AG09309 (cell line): ENCODE data around the gene CBX4.

Experiments
- DNase-seq: peaks from one replicate; pipeline ENCODE4 v3.0.0-alpha.2; 2010; ENCODE audit warnings: low read depth
- H3K4me3 ChIP-seq: 2 replicates; pipeline ENCODE4 v1.5.1; 2011; ENCODE audit warnings: mild to moderate bottlenecking, low read depth, low read length, moderate library complexity; ENCODE audit not compliant: control insufficient read depth
- TF ChIP-seq, protein P1 (sequence below): IDR thresholded peaks from 2 replicates; pipeline ENCODE4 v1.5.1; 2011; ENCODE audit warnings: mild to moderate bottlenecking, low read depth, low read length, inconsistent platforms; ENCODE audit not compliant: insufficient read depth, control insufficient read depth; ENCODE audit errors: missing control alignments

CBX4 gene

DNA sequence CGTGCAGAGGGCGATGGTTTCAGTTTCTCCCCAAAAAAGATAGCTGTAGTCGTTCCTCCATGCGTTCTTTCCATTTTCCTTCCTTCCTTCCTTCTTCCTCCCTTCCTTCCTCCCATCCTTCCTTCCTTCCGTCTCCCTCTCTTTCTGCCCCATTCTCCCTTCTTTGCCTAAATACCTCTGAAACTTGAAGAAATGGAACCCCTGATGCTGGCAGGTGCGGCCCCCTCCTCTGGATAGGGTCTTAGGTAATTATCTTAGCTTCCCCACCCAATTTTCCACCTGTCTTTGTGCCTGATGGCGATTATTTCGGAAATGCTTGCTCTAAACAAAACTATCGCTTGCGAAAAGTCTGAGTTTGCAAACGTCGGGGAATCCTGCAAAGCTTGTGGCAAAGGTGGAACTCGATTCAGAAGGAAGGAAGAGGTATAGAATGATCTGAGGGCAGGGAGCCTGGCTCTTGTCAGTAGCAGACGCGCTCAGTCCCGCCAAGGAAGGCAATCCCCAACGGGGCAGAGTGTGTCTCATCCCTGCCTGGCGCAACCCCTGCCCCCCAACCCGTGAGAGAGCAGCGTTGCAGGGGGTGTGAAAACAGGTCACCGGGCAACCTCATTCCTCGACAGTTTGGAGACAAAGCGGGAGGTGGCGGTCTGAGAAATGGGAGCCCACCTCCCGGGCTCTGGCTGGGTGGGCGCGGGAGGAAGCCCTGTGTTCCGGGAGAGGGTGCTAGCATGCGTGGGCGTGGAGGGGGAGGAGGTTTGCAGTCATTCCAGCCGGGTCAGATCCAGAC lies 39.5 kb downstream of the CBX4 start:
- TF ChIP-seq, protein P1, sequence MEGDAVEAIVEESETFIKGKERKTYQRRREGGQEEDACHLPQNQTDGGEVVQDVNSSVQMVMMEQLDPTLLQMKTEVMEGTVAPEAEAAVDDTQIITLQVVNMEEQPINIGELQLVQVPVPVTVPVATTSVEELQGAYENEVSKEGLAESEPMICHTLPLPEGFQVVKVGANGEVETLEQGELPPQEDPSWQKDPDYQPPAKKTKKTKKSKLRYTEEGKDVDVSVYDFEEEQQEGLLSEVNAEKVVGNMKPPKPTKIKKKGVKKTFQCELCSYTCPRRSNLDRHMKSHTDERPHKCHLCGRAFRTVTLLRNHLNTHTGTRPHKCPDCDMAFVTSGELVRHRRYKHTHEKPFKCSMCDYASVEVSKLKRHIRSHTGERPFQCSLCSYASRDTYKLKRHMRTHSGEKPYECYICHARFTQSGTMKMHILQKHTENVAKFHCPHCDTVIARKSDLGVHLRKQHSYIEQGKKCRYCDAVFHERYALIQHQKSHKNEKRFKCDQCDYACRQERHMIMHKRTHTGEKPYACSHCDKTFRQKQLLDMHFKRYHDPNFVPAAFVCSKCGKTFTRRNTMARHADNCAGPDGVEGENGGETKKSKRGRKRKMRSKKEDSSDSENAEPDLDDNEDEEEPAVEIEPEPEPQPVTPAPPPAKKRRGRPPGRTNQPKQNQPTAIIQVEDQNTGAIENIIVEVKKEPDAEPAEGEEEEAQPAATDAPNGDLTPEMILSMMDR, result no peak
- no peak overlapping the region for H3K4me3 ChIP-seq
- no peak for DNase-seq

DNA sequence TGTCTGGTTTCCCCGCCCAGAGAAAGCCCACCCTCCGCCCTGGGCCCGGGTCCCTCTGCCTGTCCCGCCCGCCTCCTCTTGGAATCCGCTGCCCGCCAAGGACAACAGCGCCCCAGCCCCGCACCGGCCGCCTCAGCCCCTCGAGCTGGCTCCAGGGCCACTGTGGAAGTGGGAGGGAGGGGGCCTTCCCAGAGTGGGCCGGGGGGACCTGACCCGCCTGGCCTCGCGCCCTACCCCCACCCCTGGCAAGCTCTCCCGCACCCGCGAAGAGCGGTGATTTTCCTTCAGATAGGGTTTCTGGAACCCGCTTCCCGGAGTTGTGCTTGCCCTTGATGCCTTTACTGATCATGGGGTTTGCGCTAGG lies 40.1 kb downstream of the CBX4 start:
- DNase-seq, result no peak
- TF ChIP-seq, protein P1, result no peak
- H3K4me3 ChIP-seq, result no peak overlapping the region

DNA sequence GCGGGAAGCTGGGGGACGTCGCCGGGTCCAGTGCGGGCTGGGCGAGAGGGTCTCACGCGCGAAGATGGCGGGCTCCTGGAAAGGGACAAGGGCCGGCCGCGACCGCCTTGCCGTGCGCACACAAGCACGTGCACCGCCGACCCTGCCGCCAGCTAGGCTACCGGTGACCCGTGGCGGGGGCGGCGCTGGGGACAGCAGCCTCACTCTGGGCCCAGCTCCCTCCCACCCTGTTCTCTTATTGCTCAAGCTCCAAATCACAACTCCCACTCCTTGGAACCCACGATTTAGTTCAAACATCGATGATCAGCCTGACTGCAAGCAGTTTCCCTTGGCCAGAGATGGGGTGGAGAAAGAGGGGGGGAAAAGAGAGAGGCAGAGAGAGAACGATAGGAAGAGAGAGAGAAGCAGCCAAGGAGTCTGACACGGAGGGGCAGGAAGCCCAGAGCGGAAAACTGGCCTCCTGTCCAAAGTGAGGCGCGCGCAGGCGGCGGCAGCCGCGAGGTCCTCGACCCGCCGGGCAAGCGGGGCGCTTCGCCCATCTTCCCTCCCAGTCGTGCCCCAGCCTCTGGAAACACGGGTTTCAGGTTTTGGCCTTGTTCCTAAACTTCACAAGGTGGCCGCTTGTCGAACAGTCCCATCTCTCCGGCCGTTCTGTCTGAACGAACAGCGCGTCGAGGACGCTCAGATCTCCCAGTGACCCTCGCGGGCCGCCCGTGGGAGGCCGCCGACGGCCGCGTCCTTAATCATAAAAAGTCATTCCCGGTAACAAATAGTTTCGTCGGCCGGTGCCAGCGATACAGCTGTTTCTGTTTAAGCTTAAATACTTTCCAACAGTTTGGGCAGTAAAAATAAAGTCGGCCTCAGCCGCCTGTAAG lies 40.7 kb downstream of the CBX4 start:
- TF ChIP-seq, protein P1, result no peak
- H3K4me3 ChIP-seq, result no peak overlapping the region
- no peak for DNase-seq

DNA sequence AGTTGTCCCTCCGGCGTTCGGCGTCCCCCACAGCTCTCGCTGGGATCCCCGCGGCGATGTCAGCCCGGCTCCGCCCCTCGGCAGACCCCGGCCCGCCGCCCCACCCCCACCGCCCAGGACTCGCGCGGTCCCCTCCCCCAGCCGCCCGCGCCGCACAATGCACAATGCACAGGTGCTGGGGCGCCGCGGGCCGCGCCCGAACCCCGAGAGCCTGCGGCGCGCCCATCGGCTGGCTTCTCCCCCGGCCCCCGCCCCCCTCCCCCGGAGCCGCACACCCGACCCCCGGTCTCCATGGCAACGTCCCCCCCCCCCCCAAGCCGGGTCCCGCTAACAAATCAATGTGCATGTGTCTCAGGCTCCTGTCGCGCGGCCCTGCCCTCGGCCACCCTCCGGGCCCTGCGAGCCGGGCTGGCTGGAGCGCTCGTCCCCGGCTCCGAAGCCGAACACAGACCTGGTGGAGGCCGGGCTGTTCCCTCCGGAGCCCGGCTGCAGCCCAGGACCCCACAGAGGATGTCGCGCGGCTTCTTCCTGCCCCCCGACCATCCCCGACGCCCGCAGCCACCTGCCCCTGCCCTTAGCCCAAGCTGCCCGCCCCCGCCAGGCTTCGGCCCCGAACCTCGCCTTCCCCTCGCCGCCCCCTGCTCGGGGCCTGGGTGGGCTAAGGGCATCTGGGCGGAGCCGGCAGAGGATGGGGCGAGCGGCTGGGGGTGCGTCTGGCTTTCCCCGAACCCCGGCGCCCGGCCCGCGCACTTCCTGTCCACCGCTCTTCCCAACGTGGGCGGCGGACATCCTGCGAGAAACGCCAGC lies 41.5 kb downstream of the CBX4 start:
- peak overlapping the region; percentile 53 for H3K4me3 ChIP-seq
- TF ChIP-seq, protein P1, result no peak

DNA sequence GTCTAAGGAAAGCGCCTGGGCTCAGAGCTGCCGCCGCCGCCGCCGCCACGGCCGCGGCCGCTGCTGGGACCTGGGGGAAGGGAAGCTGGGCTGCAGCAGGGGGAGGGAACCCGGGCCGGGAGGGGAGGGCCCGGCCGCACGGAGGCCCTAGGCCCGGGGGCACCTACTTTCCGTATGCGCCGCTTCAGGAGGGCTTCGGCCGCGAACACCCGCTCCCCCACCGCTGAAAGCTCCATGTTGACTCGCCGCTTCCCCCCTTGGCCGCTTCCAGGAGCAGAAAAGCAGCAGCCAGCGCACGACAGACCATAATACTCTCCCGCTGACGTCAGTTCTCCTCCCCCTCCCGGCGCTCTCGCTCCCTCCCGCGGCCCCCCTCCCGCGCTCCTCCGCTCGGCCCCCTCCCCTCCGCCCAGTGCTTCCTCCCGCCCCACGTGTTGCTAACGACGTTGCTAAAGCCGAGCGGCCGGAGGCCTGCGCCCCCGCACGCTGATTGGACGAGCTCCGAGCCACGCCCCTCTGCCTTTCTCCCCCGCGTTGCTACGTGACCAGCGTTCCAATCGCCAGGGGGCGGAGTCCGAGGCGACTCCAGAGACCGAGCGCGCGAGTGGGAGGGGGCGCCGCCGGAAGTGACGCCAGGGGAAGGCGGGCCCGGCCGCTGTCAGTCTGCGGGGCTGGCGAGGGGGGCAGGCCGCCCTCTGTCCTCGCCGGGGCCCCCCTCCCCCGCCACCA lies 42.3 kb downstream of the CBX4 start, which contains the start of gene CBX8:
Gene CBX8 (minus strand): TSS at position 315 of the 729 bp plus-strand sequence. CDS start 79 bp downstream, at position 236.
- peak; percentile 96 for DNase-seq
- TF ChIP-seq, protein P1, result peak; percentile 8
- H3K4me3 ChIP-seq, result peak within 1 kb of the TSS; percentile 86

More for the DNA sequence above, 41.5 kb downstream of the CBX4 start:
- no peak for DNase-seq

DNA sequence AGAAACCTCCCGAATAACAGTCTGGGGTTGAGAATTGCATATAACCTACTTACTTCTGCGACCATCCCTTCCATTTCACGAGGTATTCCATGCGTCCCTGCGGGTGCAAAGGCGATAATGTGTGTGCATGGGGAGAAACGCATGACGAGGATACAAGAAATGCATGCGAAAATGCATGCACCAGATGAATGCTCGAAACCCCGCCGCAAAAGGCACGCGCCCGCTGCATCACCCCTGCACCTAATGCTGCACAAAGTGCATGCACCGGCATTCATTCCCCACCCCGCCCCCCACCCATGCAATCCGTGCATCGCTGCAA lies 42.8 kb downstream of the CBX4 start:
- TF ChIP-seq, protein P1, result no peak
- peak overlapping the region; percentile 86 for H3K4me3 ChIP-seq
- DNase-seq, result no peak
